ENCODE measurements around the gene DTNA.

The DTNA gene

GRCh38 chr18:34794348-34794747, 84.2 kb downstream of the DTNA start:
- Histone ChIP-seq H3K9me2 (ENCODE audit: low read depth, low read length) (no peaks in the 10 kb centered on the region), H3K4me3 (ENCODE audit: low read depth, low read length, poor library complexity, severe bottlenecking) (no peak overlapping the region), H3K4me1 (ENCODE audit: insufficient read depth, low read length, severe bottlenecking) (no peaks in the 10 kb centered on the region), H3K79me2 (ENCODE audit: insufficient read depth, low read length) (no peaks in the 10 kb centered on the region), H3K4me2 (ENCODE audit: low read length) (no peak overlapping the region), H3K27me3 (ENCODE audit: insufficient read depth, low read length) (no peaks in the 10 kb centered on the region), H3K36me3 (ENCODE audit: insufficient read depth, low read length) (no peaks in the 10 kb centered on the region), H2AFZ (ENCODE audit: low read length) (no peak overlapping the region), H4K20me1 (ENCODE audit: insufficient read depth, low read length) (no peaks in the 10 kb centered on the region), H3K9ac (ENCODE audit: low read length) (no peak overlapping the region), H3F3A (ENCODE audit: insufficient read depth, low read length) (no peaks in the 10 kb centered on the region), H3K27ac (ENCODE audit: low read depth, low read length, poor library complexity, severe bottlenecking) (no peak overlapping the region), H3K9me3 (ENCODE audit: low read length) (no peaks in the 10 kb centered on the region)
- TF ChIP-seq, protein P1, sequence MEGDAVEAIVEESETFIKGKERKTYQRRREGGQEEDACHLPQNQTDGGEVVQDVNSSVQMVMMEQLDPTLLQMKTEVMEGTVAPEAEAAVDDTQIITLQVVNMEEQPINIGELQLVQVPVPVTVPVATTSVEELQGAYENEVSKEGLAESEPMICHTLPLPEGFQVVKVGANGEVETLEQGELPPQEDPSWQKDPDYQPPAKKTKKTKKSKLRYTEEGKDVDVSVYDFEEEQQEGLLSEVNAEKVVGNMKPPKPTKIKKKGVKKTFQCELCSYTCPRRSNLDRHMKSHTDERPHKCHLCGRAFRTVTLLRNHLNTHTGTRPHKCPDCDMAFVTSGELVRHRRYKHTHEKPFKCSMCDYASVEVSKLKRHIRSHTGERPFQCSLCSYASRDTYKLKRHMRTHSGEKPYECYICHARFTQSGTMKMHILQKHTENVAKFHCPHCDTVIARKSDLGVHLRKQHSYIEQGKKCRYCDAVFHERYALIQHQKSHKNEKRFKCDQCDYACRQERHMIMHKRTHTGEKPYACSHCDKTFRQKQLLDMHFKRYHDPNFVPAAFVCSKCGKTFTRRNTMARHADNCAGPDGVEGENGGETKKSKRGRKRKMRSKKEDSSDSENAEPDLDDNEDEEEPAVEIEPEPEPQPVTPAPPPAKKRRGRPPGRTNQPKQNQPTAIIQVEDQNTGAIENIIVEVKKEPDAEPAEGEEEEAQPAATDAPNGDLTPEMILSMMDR (IDR thresholded peaks at IDR 0.05; ENCODE audit: low read length): no peak
- no peak for TF ChIP-seq EZH2 (IDR thresholded peaks at IDR 0.05; ENCODE audit: borderline replicate concordance, low read length)

DNA sequence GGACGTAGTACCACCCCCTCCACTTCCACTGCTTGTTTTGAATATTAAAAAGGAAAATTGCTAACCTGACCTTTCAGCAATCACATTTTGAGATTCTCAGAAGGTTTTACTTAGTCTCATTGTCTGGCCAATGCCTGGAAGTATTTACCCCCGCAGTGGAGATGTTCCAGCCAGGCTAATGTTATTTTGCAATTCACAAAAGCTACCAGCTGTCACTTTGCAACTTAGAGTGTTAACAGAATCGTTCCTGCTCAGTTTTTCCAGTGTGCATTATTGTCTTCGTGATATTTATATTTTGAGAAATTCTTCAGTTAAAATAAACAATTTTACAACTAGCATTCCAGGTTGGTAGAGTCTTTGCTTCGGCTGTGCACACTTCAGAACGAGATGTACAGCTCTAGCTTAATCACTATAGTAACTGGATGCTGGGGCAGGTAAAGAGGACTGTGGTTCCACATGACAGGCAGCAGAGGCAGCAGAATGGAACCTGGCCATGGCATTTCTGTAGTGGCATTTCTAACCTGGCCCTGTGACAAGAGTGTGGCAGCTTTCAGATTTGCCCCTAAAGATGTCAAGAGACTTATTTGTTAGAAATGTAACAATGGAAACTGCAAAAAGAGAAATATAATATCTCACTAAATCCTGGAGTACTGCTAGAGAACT, 85.1 kb downstream of the DTNA start:
- Histone ChIP-seq H3K27me3 (ENCODE audit: insufficient read depth, low read length) (no peaks in the 10 kb centered on the region), H3K9ac (ENCODE audit: low read length) (no peak overlapping the region)

GRCh38 chr18:34796035-34796657, 86.0 kb downstream of the DTNA start:
- Histone ChIP-seq H2AFZ (ENCODE audit: low read length) (no peak overlapping the region), H3K27me3 (ENCODE audit: insufficient read depth, low read length) (no peaks in the 10 kb centered on the region), H3K27ac (ENCODE audit: low read depth, low read length, poor library complexity, severe bottlenecking) (no peak overlapping the region), H3K36me3 (ENCODE audit: insufficient read depth, low read length) (no peaks in the 10 kb centered on the region), H3K9me3 (ENCODE audit: low read length) (no peaks in the 10 kb centered on the region), H3K4me1 (ENCODE audit: insufficient read depth, low read length, severe bottlenecking) (no peaks in the 10 kb centered on the region), H3K4me2 (ENCODE audit: low read length) (no peak overlapping the region), H3K79me2 (ENCODE audit: insufficient read depth, low read length) (no peaks in the 10 kb centered on the region), H3K4me3 (ENCODE audit: low read depth, low read length, poor library complexity, severe bottlenecking) (no peak overlapping the region), H3F3A (ENCODE audit: insufficient read depth, low read length) (no peaks in the 10 kb centered on the region), H3K9ac (ENCODE audit: low read length) (no peak overlapping the region), H3K9me2 (ENCODE audit: low read depth, low read length) (no peaks in the 10 kb centered on the region), H4K20me1 (ENCODE audit: insufficient read depth, low read length) (no peaks in the 10 kb centered on the region)
- no peak for TF ChIP-seq EZH2 (IDR thresholded peaks at IDR 0.05; ENCODE audit: borderline replicate concordance, low read length)
- TF ChIP-seq, protein P1 (IDR thresholded peaks at IDR 0.05; ENCODE audit: low read length): no peak

More for the DNA sequence above, 85.1 kb downstream of the DTNA start:
- Histone ChIP-seq H3K27ac (ENCODE audit: low read depth, low read length, poor library complexity, severe bottlenecking) (no peak overlapping the region), H4K20me1 (ENCODE audit: insufficient read depth, low read length) (no peaks in the 10 kb centered on the region), H3K4me1 (ENCODE audit: insufficient read depth, low read length, severe bottlenecking) (no peaks in the 10 kb centered on the region), H3F3A (ENCODE audit: insufficient read depth, low read length) (no peaks in the 10 kb centered on the region), H3K9me3 (ENCODE audit: low read length) (no peaks in the 10 kb centered on the region), H3K79me2 (ENCODE audit: insufficient read depth, low read length) (no peaks in the 10 kb centered on the region), H3K4me3 (ENCODE audit: low read depth, low read length, poor library complexity, severe bottlenecking) (no peak overlapping the region), H3K36me3 (ENCODE audit: insufficient read depth, low read length) (no peaks in the 10 kb centered on the region), H3K9me2 (ENCODE audit: low read depth, low read length) (no peaks in the 10 kb centered on the region), H2AFZ (ENCODE audit: low read length) (no peak overlapping the region), H3K4me2 (ENCODE audit: low read length) (no peak overlapping the region)
- TF ChIP-seq, protein P1 (IDR thresholded peaks at IDR 0.05; ENCODE audit: low read length): no peak
- TF ChIP-seq EZH2 (IDR thresholded peaks at IDR 0.05; ENCODE audit: borderline replicate concordance, low read length): no peak

Data from OCI-LY1 (cell line).